NB4 (cell line): ENCODE measurements around the gene OPCML.

ENCODE experiments used
- POLR2A ChIP-seq: IDR thresholded peaks from 2 replicates; pipeline ENCODE4 v1.6.1; 2011; ENCODE audit warnings: mild to moderate bottlenecking; ENCODE audit not compliant: insufficient read length; ENCODE audit errors: extremely low read depth
- TF ChIP-seq, protein P1 (sequence below): IDR thresholded peaks from one replicate; pipeline ENCODE4 v1.5.1; 2012; ENCODE audit warnings: low read depth, low read length
- TF ChIP-seq, protein P2 (sequence below): IDR thresholded peaks from 2 replicates; pipeline ENCODE4 v1.6.1; 2011; ENCODE audit warnings: low read depth, low read length

- TF ChIP-seq, protein P1, sequence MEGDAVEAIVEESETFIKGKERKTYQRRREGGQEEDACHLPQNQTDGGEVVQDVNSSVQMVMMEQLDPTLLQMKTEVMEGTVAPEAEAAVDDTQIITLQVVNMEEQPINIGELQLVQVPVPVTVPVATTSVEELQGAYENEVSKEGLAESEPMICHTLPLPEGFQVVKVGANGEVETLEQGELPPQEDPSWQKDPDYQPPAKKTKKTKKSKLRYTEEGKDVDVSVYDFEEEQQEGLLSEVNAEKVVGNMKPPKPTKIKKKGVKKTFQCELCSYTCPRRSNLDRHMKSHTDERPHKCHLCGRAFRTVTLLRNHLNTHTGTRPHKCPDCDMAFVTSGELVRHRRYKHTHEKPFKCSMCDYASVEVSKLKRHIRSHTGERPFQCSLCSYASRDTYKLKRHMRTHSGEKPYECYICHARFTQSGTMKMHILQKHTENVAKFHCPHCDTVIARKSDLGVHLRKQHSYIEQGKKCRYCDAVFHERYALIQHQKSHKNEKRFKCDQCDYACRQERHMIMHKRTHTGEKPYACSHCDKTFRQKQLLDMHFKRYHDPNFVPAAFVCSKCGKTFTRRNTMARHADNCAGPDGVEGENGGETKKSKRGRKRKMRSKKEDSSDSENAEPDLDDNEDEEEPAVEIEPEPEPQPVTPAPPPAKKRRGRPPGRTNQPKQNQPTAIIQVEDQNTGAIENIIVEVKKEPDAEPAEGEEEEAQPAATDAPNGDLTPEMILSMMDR = no peak
- TF ChIP-seq POLR2A = no peak
- TF ChIP-seq, protein P2, sequence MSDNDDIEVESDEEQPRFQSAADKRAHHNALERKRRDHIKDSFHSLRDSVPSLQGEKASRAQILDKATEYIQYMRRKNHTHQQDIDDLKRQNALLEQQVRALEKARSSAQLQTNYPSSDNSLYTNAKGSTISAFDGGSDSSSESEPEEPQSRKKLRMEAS = no peak
Measured at GRCh38 chr11:133147625-133148024, 384.7 kb downstream of the OPCML start.
